ENCODE measurements around the gene NRG4.

NRG4 gene

DNA sequence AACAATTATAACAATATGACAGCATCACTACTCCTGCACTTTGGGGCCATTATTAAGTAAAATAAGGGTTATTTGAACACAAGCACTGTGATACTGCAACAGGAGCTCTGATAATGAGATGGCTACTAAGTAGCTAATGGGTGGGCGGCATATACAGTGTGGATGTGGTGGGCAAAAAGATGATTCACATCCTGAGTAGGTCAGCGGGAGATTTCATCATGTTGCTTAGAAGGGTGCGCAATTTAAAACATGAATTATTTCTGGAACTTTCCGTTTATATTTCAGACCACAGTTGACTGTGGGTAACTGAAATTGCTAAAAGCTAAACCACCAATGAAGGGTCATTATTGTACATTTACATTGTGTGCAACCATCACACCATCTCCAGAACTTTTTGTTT lies 66.3 kb downstream of the NRG4 start:
- TF ChIP-seq POLR2AphosphoS5 (IDR thresholded peaks at IDR 0.05; ENCODE audit: low read depth, low read length) (no peak), TAF1 (IDR thresholded peaks at IDR 0.05; ENCODE audit: borderline replicate concordance, insufficient read depth, low read length) (no peak), FOXP2 (optimal IDR thresholded peaks at IDR 0.05; ENCODE audit: borderline replicate concordance, extremely low read depth, extremely low read length, insufficient read depth) (no peak), SIN3A (IDR thresholded peaks at IDR 0.05; ENCODE audit: borderline replicate concordance, insufficient read depth, low read length) (no peak)
- TF ChIP-seq, protein P1, sequence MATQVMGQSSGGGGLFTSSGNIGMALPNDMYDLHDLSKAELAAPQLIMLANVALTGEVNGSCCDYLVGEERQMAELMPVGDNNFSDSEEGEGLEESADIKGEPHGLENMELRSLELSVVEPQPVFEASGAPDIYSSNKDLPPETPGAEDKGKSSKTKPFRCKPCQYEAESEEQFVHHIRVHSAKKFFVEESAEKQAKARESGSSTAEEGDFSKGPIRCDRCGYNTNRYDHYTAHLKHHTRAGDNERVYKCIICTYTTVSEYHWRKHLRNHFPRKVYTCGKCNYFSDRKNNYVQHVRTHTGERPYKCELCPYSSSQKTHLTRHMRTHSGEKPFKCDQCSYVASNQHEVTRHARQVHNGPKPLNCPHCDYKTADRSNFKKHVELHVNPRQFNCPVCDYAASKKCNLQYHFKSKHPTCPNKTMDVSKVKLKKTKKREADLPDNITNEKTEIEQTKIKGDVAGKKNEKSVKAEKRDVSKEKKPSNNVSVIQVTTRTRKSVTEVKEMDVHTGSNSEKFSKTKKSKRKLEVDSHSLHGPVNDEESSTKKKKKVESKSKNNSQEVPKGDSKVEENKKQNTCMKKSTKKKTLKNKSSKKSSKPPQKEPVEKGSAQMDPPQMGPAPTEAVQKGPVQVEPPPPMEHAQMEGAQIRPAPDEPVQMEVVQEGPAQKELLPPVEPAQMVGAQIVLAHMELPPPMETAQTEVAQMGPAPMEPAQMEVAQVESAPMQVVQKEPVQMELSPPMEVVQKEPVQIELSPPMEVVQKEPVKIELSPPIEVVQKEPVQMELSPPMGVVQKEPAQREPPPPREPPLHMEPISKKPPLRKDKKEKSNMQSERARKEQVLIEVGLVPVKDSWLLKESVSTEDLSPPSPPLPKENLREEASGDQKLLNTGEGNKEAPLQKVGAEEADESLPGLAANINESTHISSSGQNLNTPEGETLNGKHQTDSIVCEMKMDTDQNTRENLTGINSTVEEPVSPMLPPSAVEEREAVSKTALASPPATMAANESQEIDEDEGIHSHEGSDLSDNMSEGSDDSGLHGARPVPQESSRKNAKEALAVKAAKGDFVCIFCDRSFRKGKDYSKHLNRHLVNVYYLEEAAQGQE (IDR thresholded peaks at IDR 0.05; ENCODE audit: insufficient read depth in 1 of 2, low read depth in 2 of 2, low read length in 2 of 2): no peak

DNA sequence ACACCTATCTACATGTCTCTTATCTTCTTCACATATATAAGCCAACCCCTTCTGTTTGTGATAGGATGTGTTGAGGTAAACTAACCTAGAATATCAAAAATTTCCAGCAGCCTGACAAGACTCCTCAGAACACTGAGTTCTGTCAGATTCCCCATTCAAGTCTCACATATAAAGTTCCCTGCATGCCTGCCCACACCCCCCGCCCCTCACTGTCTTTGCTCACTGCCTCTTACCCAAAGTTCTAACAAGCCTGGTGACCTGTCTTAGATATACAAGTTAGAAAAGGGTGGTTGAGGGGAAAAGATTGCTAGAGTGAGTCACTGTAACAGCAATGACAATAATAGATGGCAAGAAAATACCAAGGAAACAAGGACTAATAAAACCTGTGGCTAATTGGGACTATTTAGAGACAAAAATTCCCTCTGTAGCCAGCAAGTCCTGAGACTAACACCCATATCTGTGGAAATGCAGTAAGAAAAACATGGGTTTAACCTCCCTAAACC lies 68.5 kb downstream of the NRG4 start:
- TF ChIP-seq POLR2AphosphoS5 (IDR thresholded peaks at IDR 0.05; ENCODE audit: low read depth, low read length): no peak
- TF ChIP-seq SIN3A (IDR thresholded peaks at IDR 0.05; ENCODE audit: borderline replicate concordance, insufficient read depth, low read length): no peak
- no peak for TF ChIP-seq TAF1 (IDR thresholded peaks at IDR 0.05; ENCODE audit: borderline replicate concordance, insufficient read depth, low read length)
- no peak for TF ChIP-seq FOXP2 (optimal IDR thresholded peaks at IDR 0.05; ENCODE audit: borderline replicate concordance, extremely low read depth, extremely low read length, insufficient read depth)
- TF ChIP-seq, protein P1 (IDR thresholded peaks at IDR 0.05; ENCODE audit: insufficient read depth in 1 of 2, low read depth in 2 of 2, low read length in 2 of 2): no peak

DNA sequence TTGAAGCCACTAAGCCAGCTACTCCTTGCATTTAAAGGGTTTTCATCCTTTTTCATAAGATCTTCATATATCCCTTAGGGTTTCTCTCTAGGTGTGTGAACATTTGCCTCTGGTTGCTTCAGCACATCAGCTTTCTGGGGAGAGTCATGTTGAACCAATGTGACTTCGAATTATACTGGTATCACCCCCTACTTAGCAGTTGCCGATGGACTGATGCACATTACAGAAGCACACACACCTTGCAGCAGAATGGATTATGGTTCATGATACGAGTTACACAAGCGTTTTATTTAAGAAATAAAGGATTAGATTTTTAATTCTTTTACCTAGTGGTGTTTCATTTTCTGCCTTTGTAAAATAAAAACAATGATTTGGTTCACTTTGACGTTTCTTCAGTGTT lies 69.0 kb downstream of the NRG4 start:
- TF ChIP-seq FOXP2 (optimal IDR thresholded peaks at IDR 0.05; ENCODE audit: borderline replicate concordance, extremely low read depth, extremely low read length, insufficient read depth) (no peak), SIN3A (IDR thresholded peaks at IDR 0.05; ENCODE audit: borderline replicate concordance, insufficient read depth, low read length) (no peak), TAF1 (IDR thresholded peaks at IDR 0.05; ENCODE audit: borderline replicate concordance, insufficient read depth, low read length) (no peak), POLR2AphosphoS5 (IDR thresholded peaks at IDR 0.05; ENCODE audit: low read depth, low read length) (no peak)
- TF ChIP-seq, protein P1 (IDR thresholded peaks at IDR 0.05; ENCODE audit: insufficient read depth in 1 of 2, low read depth in 2 of 2, low read length in 2 of 2): no peak

DNA sequence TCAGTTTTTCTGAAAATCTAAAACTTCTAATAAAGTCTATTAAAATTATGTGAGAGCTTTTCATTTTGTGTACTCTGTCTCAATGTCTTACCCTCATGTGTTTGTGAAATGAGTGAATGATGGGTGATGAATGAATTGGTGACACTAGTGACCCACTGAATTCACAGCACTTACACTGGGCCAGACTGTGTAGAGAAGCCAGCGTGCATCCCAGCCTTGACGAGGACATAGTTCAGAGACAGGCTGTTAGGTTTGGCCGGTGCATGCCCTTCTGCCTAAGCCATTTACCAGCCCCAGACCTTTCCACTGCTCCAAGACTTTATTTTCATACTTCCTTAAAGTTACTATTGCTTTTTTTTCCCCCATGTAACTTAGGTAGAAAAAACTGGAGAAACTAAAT lies 69.8 kb downstream of the NRG4 start:
- TF ChIP-seq SIN3A (IDR thresholded peaks at IDR 0.05; ENCODE audit: borderline replicate concordance, insufficient read depth, low read length) (no peak), POLR2AphosphoS5 (IDR thresholded peaks at IDR 0.05; ENCODE audit: low read depth, low read length) (no peak), TAF1 (IDR thresholded peaks at IDR 0.05; ENCODE audit: borderline replicate concordance, insufficient read depth, low read length) (no peak), FOXP2 (optimal IDR thresholded peaks at IDR 0.05; ENCODE audit: borderline replicate concordance, extremely low read depth, extremely low read length, insufficient read depth) (no peak)
- TF ChIP-seq, protein P1 (IDR thresholded peaks at IDR 0.05; ENCODE audit: insufficient read depth in 1 of 2, low read depth in 2 of 2, low read length in 2 of 2): no peak

DNA sequence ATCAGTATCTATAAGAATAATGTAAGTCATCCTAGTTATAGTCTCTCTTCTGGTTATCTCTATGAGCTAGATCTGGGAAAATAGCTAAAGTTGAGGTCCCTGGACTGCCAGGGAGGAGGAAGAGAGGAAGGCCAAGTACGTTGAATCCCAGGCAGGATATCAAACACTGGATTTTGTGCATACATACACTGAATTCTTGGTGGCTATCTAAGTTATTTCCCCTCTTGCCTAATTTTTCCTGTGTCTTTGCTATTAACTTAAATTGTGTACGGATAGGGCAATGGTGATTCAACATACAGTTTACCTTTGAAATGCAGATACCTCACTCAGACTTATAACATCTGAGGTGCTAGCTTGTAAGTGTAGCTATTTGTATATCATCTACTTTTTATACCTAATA lies 81.4 kb downstream of the NRG4 start:
- TF ChIP-seq TAF1 (IDR thresholded peaks at IDR 0.05; ENCODE audit: borderline replicate concordance, insufficient read depth, low read length) (no peak), SIN3A (IDR thresholded peaks at IDR 0.05; ENCODE audit: borderline replicate concordance, insufficient read depth, low read length) (no peak), POLR2AphosphoS5 (IDR thresholded peaks at IDR 0.05; ENCODE audit: low read depth, low read length) (no peak), FOXP2 (optimal IDR thresholded peaks at IDR 0.05; ENCODE audit: borderline replicate concordance, extremely low read depth, extremely low read length, insufficient read depth) (no peak)
- TF ChIP-seq, protein P1 (IDR thresholded peaks at IDR 0.05; ENCODE audit: insufficient read depth in 1 of 2, low read depth in 2 of 2, low read length in 2 of 2): no peak

Data from PFSK-1 (cell line).